HepG2 (cell line): ENCODE results near the gene NDUFAF5. TPM values are rescaled to one million over a fixed set of nuclear protein-coding genes. Genes with fewer than 3 reads are reported as not detected.

Source experiments
- ATAC-seq: fragments of 200-7000 bp; cut with Tn5 transposase; 3 replicates; pipeline ENCODE4 v1.9.1; 2020; ENCODE audit warnings: mild to moderate bottlenecking, moderate library complexity
- BruUV-seq: library from RNA; stranded (reverse); fragments of 400-500 nt; replicated peaks from 2 replicates; lab custom pipeline; 2021; lab: Mats Ljungman, UMichigan
- CTCF ChIA-PET: fragments of 300-600 bp; formaldehyde crosslinking; extraction: SDS; loops from one replicate; lab custom pipeline; 2021; ENCODE audit warnings: low total read pairs, inconsistent platforms, low intra/inter-chr PET ratio; lab: Yijun Ruan, JAX
- POLR2A ChIA-PET: fragments of 350-600 bp; sonication (Branson Sonifier 250); formaldehyde crosslinking; loops from one replicate; lab custom pipeline; 2020; ENCODE audit warnings: antibody characterized with exemption, inconsistent platforms; lab: Yijun Ruan, JAX
- DNase-seq: peaks from one replicate; pipeline ENCODE4 v3.0.0-alpha.2; 2015; ENCODE audit warnings: low spot score
- FAIRE-seq: peaks from 3 replicates; lab custom pipeline; 2011; peaks lifted over from hg19 to GRCh38; lab: Jason Lieb, UNC
- H2AFZ ChIP-seq: one replicate; pipeline ENCODE4 v1.6.1; 2011; ENCODE audit warnings: low read length, inconsistent platforms
- H3K27ac ChIP-seq: fragments of 300-600 bp; 3 replicates; pipeline ENCODE4 v1.8.0; 2011; ENCODE audit warnings: mixed run types, mild to moderate bottlenecking, mixed read lengths, low read length, inconsistent platforms; ENCODE audit not compliant: insufficient read depth; ENCODE audit errors: extremely low read length
- H3K27me3 ChIP-seq, 2 experiments: fragments of 200-600 bp in 1 of 2; 2 replicates in 1 of 2; 3 replicates in 1 of 2; pipeline versions ENCODE4 v1.6.0 to v1.8.0; 2011; ENCODE audit warnings: low read length in 2 of 2, mild to moderate bottlenecking in 2 of 2, moderate library complexity in 2 of 2, inconsistent platforms in 1 of 2; ENCODE audit not compliant: insufficient read depth in 2 of 2, control insufficient read depth in 1 of 2
- H3K36me3 ChIP-seq, 2 experiments: fragments of 200-600 bp in 1 of 2; replicated peaks in 1 of 2; 2 replicates in 1 of 2; 3 replicates in 1 of 2; pipeline versions ENCODE4 v1.5.1 to v1.8.0; 2011; ENCODE audit warnings: low read length in 2 of 2, inconsistent platforms in 1 of 2; ENCODE audit not compliant: insufficient read depth in 2 of 2, control insufficient read depth in 1 of 2
- H3K4me1 ChIP-seq: 2 replicates; pipeline ENCODE4 v1.5.1; 2012; ENCODE audit warnings: low read length, inconsistent platforms; ENCODE audit not compliant: insufficient read depth
- H3K4me2 ChIP-seq: 2 replicates; pipeline ENCODE4 v1.6.0; 2011; ENCODE audit warnings: low read depth, low read length, inconsistent platforms
- H3K4me3 ChIP-seq, 3 experiments: fragments of 200-600 bp in 1 of 3; sonication (generic), shearing (Covaris generic) in 1 of 3; replicated peaks in 1 of 3; 2 replicates each; pipeline ENCODE4 v1.5.1; 2011 to 2016; ENCODE audit warnings: low read length in 3 of 3, inconsistent platforms in 2 of 3, low read depth in 2 of 3, mild to moderate bottlenecking in 2 of 3, control low read depth in 1 of 3, mixed read lengths in 1 of 3; ENCODE audit not compliant: insufficient read depth in 1 of 3
- H3K79me2 ChIP-seq: one replicate; pipeline ENCODE4 v1.6.1; 2011; ENCODE audit warnings: low read length, inconsistent platforms; ENCODE audit not compliant: insufficient read depth
- H3K9ac ChIP-seq: 2 replicates; pipeline ENCODE4 v1.6.0; 2011; ENCODE audit warnings: mild to moderate bottlenecking, low read depth, low read length, inconsistent platforms; ENCODE audit not compliant: insufficient read depth
- H3K9me3 ChIP-seq: 2 replicates; pipeline ENCODE4 v1.5.1; 2012; ENCODE audit warnings: mild to moderate bottlenecking, low read length
- H4K20me1 ChIP-seq: 2 replicates; pipeline ENCODE4 v1.6.0; 2011; ENCODE audit warnings: inconsistent platforms, mild to moderate bottlenecking, low read length, moderate library complexity; ENCODE audit not compliant: insufficient read depth
- RAD21 ChIP-seq: fragments of 450-650 bp; formaldehyde crosslinking; IDR thresholded peaks from 2 replicates; pipeline ENCODE4 v1.5.0; 2020; ENCODE audit warnings: mild to moderate bottlenecking
- SIX1 ChIP-seq: sonication (generic); formaldehyde crosslinking; IDR thresholded peaks from 2 replicates; pipeline ENCODE4 v1.4.0; 2020; ENCODE audit warnings: missing genetic modification reagents, borderline replicate concordance
- SMARCC2 ChIP-seq: fragments of 450-650 bp; IDR thresholded peaks from 2 replicates; pipeline ENCODE4 v1.6.1; 2017; ENCODE audit warnings: antibody characterized with exemption, mild to moderate bottlenecking
- ZNF101 ChIP-seq: sonication (generic); formaldehyde crosslinking; IDR thresholded peaks from 2 replicates; pipeline ENCODE4 v1.4.0; 2020; ENCODE audit warnings: mild to moderate bottlenecking, low read depth, missing genetic modification reagents, borderline replicate concordance
- ZNF160 ChIP-seq: sonication (generic); formaldehyde crosslinking; IDR thresholded peaks from 2 replicates; pipeline ENCODE4 v1.8.0; 2022; ENCODE audit warnings: mild to moderate bottlenecking, inconsistent platforms, missing genetic modification reagents
- ZNF3 ChIP-seq: IDR thresholded peaks from 2 replicates; pipeline ENCODE4 v1.7.0; 2017; ENCODE audit warnings: inconsistent platforms
- ZNF619 ChIP-seq: sonication (generic); formaldehyde crosslinking; IDR thresholded peaks from 2 replicates; pipeline ENCODE4 v1.4.0; 2020; ENCODE audit warnings: mild to moderate bottlenecking, missing genetic modification reagents
- ZNF883 ChIP-seq: sonication (generic); formaldehyde crosslinking; IDR thresholded peaks from 2 replicates; pipeline ENCODE4 v1.5.1; 2020; ENCODE audit warnings: mild to moderate bottlenecking, missing genetic modification reagents; ENCODE audit errors: not compliant biosample characterization
- WGBS: methylation state at CpG from one replicate; pipeline ENCODE4 v1.1.6; 2017; ENCODE audit warnings: low lambda C conversion rate; 5-methylcytosine and 5-hydroxymethylcytosine counted together
- in situ Hi-C: cut with HindIII; loops from 2 replicates; pipeline ENCODE4 v1.10.0; 2017; ENCODE audit warnings: low pct_unique_long_range_greater_than_20kb; ENCODE audit not compliant: extremely low pct_ligation_motif_present
- intact Hi-C: fragments of 100-400 bp; cut with micrococcal nuclease; formaldehyde crosslinking; loops from one replicate; pipeline ENCODE4 v1.10.0; 2022; ENCODE audit not compliant: unreplicated experiment
- polyA plus RNA-seq, 8 experiments: library from polyadenylated mRNA; depleted of rRNA in 3 of 8; stranded (reverse) in 7 of 8; unstranded in 1 of 8; fragments of >200 nt; fragmentation: Illumina TruSeq in 4 of 8; extraction: Trizol in 4 of 8; gene quantifications; 2 replicates each; pipeline versions ENCODE4 v1.2.1 to v1.2.3, GENCODE V29; 2011 to 2016; ENCODE audit warnings: low read depth in 4 of 8, missing spikeins in 1 of 8, mixed read lengths in 1 of 8; ENCODE audit not compliant: insufficient read depth in 1 of 8
- total RNA-seq, 5 experiments: library from RNA; depleted of rRNA; stranded (reverse); fragments of >200 nt; fragmentation: Illumina TruSeq; extraction: Trizol; gene quantifications; 2 replicates each; pipeline ENCODE4 v1.2.3, GENCODE V29; 2016; ENCODE audit warnings: low read depth in 1 of 5
- TF ChIP-seq, protein P1 (sequence below): sonication (generic); formaldehyde crosslinking; IDR thresholded peaks from 2 replicates; pipeline ENCODE4 v1.8.0; 2022; ENCODE audit warnings: mild to moderate bottlenecking, missing genetic modification reagents, moderate library complexity
- TF ChIP-seq, protein P2 (sequence below): sonication (generic); formaldehyde crosslinking; IDR thresholded peaks from 2 replicates; pipeline ENCODE4 v1.5.0; 2020; ENCODE audit warnings: missing genetic modification reagents

The NDUFAF5 gene
- total and polyA plus RNA-seq, 2 of the 13 experiments (the other 11 are each of a cell fraction or from before 2014, with no cell fraction given) = 23.1 to 66.7 TPM

DNA sequence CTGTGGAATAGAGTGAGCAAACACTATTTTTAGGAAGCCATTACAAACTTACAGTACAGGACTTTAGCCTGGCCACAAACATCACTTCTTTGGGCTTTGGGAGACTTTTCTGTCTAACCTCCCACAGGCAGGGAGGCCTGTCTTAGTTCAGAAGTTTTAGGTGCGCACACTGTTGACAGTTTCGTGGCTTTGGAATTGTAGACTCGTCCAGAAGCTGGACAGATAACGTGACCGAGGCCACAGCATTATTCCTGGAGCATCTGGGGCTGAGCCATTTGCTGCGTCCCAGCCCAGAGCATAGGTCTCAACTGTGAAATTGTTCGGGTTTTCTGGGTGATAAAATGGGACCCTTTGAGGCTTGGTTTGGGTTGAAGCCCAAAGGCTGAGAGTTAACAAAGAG lies 53.8 kb downstream of the NDUFAF5 start (continued):
- TF ChIP-seq, protein P1, sequence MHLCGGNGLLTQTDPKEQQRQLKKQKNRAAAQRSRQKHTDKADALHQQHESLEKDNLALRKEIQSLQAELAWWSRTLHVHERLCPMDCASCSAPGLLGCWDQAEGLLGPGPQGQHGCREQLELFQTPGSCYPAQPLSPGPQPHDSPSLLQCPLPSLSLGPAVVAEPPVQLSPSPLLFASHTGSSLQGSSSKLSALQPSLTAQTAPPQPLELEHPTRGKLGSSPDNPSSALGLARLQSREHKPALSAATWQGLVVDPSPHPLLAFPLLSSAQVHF (CRISPR knock-in tag) = no peak
- no peak for TF ChIP-seq SIX1 (CRISPR knock-in tag)
- TF ChIP-seq ZNF101 = no peak
- TF ChIP-seq RAD21 (CRISPR knock-in tag) = no peak
- TF ChIP-seq, protein P2, sequence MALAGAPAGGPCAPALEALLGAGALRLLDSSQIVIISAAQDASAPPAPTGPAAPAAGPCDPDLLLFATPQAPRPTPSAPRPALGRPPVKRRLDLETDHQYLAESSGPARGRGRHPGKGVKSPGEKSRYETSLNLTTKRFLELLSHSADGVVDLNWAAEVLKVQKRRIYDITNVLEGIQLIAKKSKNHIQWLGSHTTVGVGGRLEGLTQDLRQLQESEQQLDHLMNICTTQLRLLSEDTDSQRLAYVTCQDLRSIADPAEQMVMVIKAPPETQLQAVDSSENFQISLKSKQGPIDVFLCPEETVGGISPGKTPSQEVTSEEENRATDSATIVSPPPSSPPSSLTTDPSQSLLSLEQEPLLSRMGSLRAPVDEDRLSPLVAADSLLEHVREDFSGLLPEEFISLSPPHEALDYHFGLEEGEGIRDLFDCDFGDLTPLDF (CRISPR knock-in tag) = no peak
- no peak for TF ChIP-seq ZNF619 (CRISPR knock-in tag)
- no peak for TF ChIP-seq ZNF883 (CRISPR knock-in tag)
- no peak for TF ChIP-seq ZNF160 (CRISPR knock-in tag)
- TF ChIP-seq ZNF3 (CRISPR knock-in tag) = no peak

DNA sequence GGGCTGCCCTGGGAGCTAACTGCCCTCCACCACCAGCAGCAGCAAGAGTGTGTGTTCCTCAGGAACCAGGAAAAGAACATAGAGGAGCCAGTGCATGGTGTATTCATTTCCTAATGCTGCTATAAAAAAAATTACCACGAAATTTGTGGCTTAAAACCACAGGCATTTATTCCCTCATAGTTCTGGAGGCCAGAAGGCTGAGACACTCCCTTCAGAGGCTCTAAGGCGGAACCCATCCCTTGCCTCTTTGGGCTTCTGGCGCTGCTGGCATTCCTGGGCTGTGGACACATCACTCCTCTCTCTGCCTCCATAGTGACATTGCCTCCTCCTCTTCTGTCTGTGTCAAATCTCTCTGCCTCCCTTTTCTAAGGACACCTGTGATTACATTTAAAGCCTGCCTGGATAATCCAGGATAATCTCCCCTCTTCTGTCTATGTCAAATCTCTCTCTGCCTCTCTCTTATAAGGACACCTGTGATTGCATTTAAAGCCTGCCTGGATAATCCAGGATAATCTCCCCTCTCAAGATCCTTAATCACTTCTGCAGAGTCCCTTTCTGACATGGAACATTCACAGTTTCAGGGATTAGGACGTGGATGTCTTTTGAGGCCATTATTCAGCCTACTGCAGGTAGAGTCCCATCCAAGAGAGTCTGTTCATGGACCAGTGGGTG lies 54.7 kb downstream of the NDUFAF5 start:
- no peak overlapping the region for H3K4me3 ChIP-seq
- ATAC-seq = peak; percentile 18; the same call in 2 of the 3 replicates
- BruUV-seq = no TSS peak

More for the DNA sequence above, 54.7 kb downstream of the NDUFAF5 start:
- intact Hi-C loops (loop anchor here (5.0 kb wide), 1 partner anchor 103 kb away; no protein-coding TSS in a partner anchor), in situ Hi-C loops (no loop called here)
- 11% methylated on average over 4 of the region's 4 CpGs for WGBS
- Histone ChIP-seq H4K20me1 (no peaks in the 10 kb centered on the region), H3K27me3 (peaks cover 0 to 54% of the 10 kb centered on the region in 2 experiments; a peak in 4 of 5 replicates), H3K4me2 (no peak overlapping the region), H3K36me3 (no peaks in the 10 kb centered on the region), H2AFZ (no peak overlapping the region), H3K9me3 (no peaks in the 10 kb centered on the region), H3K9ac (no peak overlapping the region), H3K27ac (no peak overlapping the region), H3K4me1 (no peaks in the 10 kb centered on the region), H3K79me2 (no peaks in the 10 kb centered on the region)
- no peak for FAIRE-seq
- no peak for TF ChIP-seq SMARCC2
- DNase-seq = no peak
- ChIA-PET CTCF (no interaction called here), POLR2A (no interaction called here)
